Upper lobe of left lung (tissue), 6 donors: ENCODE measurements around the gene NEK10. TPM values are rescaled to one million over a fixed set of nuclear protein-coding genes. Genes with fewer than 3 reads are reported as not detected.

Experiments
- ATAC-seq, 2 donors: fragments of 200-7000 bp; cut with Tn5 transposase; one replicate each; pipeline ENCODE4 v1.9.1; 2022; ENCODE audit warnings: mild to moderate bottlenecking in 2 of 2, moderate library complexity in 2 of 2; ENCODE audit not compliant: low FRiP score in 2 of 2
- DNase-seq, 2 donors: peaks; one replicate each; pipeline ENCODE4 v3.0.0-alpha.2; 2019 to 2020
- H3K27ac ChIP-seq, 4 donors: fragments of 200-600 bp; sonication (generic); one replicate each; pipeline ENCODE4 v1.5.1; 2016 to 2019
- H3K27me3 ChIP-seq, 4 donors: fragments of 200-600 bp; sonication (generic); one replicate each; pipeline ENCODE4 v1.5.1; 2017 to 2019
- H3K36me3 ChIP-seq, 4 donors: fragments of 200-600 bp; sonication (generic); one replicate each; pipeline ENCODE4 v1.5.1; 2016 to 2019
- H3K4me1 ChIP-seq, 4 donors: fragments of 200-600 bp; sonication (generic); one replicate each; pipeline ENCODE4 v1.5.1; 2018 to 2019
- H3K4me3 ChIP-seq, 4 donors: fragments of 200-600 bp; sonication (generic); one replicate each; pipeline ENCODE4 v1.5.1; 2017 to 2019; ENCODE audit warnings: mild to moderate bottlenecking in 2 of 4, moderate library complexity in 1 of 4
- H3K9me3 ChIP-seq, 4 donors: fragments of 200-600 bp; sonication (generic); one replicate each; pipeline ENCODE4 v1.5.1; 2018 to 2019
- EP300 ChIP-seq, 4 donors: sonication (generic); formaldehyde crosslinking; IDR thresholded peaks; one replicate each; pipeline ENCODE4 v1.5.1; 2017; ENCODE audit warnings: antibody characterized with exemption in 4 of 4, control low read depth in 2 of 4
- POLR2A ChIP-seq, 4 donors: fragments of 450-650 bp; IDR thresholded peaks; one replicate each; pipeline ENCODE4 v1.5.1; 2016 to 2017; ENCODE audit warnings: antibody characterized with exemption in 4 of 4, mild to moderate bottlenecking in 2 of 4
- POLR2AphosphoS5 ChIP-seq, 2 donors: sonication (generic); formaldehyde crosslinking; IDR thresholded peaks; one replicate each; pipeline ENCODE4 v1.5.1; 2017; ENCODE audit warnings: antibody characterized with exemption in 2 of 2
- WGBS, 2 donors: methylation state at CpG; one replicate each; pipeline ENCODE4 v1.1.5; 2017 to 2018; 5-methylcytosine and 5-hydroxymethylcytosine counted together
- total RNA-seq, 6 donors: library from RNA; depleted of rRNA in 4 of 6; stranded (reverse); fragments of >200 nt in 4 of 6; gene quantifications; one replicate each; pipeline versions ENCODE4 v1.1.0 to v1.2.1, GENCODE V29; 2016 to 2021
- TF ChIP-seq, protein P1 (sequence below), 6 experiments: fragments of 450-650 bp in 4 of 6; fragments of 200-600 bp in 2 of 6; sonication (generic) in 2 of 6; IDR thresholded peaks; one replicate each; pipeline ENCODE4 v1.5.1; 2016 to 2019; ENCODE audit warnings: antibody characterized with exemption in 6 of 6
- donor health status: DM: no; HTN: no; CAD: no; lungs with moderate emphysema.
- donor health status: DM: no; HTN: yes; CAD: no; lungs with severe emphysema.

NEK10 gene
- total RNA-seq, 6 donors from 2014 or later, result 0.29 to 85.3 (median 12.1) TPM

DNA sequence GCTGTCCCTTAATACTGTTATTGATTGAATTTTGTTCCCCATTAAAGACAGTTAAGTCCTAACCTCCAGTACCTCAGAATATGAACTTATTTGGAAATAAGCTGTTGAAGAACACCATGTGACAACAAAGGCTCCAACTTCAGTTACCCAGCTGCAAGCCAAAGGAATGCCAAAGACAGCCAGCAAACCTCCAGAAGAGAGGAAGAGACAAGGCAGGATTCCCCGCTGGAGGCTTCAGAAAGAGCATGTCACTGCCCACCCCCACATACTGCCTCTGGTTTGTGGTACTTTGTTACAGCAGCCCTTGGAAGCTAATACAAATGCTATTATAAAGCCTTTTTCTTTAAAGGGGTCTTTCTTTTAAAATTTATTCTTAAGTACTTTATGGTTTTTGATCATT lies 18.4 kb upstream of the NEK10 start:
- DNase-seq, result no peak
- Histone ChIP-seq H3K36me3 (peaks cover 0 to 14% (median 2%) of the 10 kb centered on the region in 4 donors), H3K4me3 (no peak overlapping the region), H3K4me1 (no peaks in the 10 kb centered on the region), H3K9me3 (no peaks in the 10 kb centered on the region), H3K27ac (no peak overlapping the region), H3K27me3 (no peaks in the 10 kb centered on the region)
- 100% methylated on average over 1 of the region's 1 CpG for WGBS, 2 donors
- ATAC-seq, result no peak
- no peak for TF ChIP-seq EP300 (IDR thresholded peaks at IDR 0.05)
- TF ChIP-seq POLR2AphosphoS5 (IDR thresholded peaks at IDR 0.05), result no peak

DNA sequence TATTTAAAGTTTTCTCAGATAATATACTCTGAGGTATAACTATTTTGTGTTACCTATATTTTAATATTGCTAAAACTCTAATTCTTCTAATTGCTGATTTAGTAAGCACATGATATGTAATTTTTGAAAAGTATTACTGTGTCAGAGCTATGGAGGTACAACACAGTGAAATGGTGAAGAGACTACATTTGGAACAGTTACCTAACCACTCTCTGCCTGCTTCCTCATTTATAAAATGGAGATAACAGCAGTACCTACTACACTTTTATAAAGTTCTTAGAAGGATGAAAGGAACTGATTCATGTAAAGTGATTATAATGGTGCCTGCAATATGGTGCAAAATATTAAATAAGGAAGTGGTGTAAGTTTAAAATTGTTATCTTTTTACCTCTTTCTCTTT lies 16.3 kb upstream of the NEK10 start:
- DNase-seq, result no peak
- ATAC-seq, result no peak
- Histone ChIP-seq H3K9me3 (no peaks in the 10 kb centered on the region), H3K27ac (no peak overlapping the region), H3K4me3 (no peak overlapping the region), H3K27me3 (no peaks in the 10 kb centered on the region), H3K36me3 (peaks cover 0 to 21% (median 3%) of the 10 kb centered on the region in 4 donors), H3K4me1 (no peaks in the 10 kb centered on the region)
- TF ChIP-seq POLR2AphosphoS5 (IDR thresholded peaks at IDR 0.05) (no peak), POLR2A (IDR thresholded peaks at IDR 0.05) (no peak), EP300 (IDR thresholded peaks at IDR 0.05) (no peak)
- TF ChIP-seq, protein P1, sequence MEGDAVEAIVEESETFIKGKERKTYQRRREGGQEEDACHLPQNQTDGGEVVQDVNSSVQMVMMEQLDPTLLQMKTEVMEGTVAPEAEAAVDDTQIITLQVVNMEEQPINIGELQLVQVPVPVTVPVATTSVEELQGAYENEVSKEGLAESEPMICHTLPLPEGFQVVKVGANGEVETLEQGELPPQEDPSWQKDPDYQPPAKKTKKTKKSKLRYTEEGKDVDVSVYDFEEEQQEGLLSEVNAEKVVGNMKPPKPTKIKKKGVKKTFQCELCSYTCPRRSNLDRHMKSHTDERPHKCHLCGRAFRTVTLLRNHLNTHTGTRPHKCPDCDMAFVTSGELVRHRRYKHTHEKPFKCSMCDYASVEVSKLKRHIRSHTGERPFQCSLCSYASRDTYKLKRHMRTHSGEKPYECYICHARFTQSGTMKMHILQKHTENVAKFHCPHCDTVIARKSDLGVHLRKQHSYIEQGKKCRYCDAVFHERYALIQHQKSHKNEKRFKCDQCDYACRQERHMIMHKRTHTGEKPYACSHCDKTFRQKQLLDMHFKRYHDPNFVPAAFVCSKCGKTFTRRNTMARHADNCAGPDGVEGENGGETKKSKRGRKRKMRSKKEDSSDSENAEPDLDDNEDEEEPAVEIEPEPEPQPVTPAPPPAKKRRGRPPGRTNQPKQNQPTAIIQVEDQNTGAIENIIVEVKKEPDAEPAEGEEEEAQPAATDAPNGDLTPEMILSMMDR (IDR thresholded peaks at IDR 0.05), result no peak

DNA sequence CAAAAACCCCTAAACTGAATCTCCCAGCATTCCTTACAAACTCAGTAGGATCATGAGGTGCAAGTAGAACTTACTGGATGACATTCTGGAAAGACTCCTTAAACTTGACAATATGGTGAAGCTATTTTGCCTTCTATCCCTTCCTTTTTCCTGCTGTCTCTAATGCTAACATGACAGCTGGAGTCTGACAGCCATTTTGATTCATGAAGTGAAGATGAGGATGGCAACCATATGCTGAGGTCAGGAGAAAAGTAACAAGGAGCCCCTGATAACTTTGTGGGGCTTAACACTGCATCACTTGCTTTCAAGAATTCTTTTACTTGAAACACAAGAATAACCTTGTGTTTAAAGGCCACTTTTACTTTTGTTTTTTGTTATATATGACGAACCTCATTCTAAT lies 15.0 kb upstream of the NEK10 start:
- DNase-seq, result no peak
- Histone ChIP-seq H3K27ac (no peak overlapping the region), H3K27me3 (no peaks in the 10 kb centered on the region), H3K4me1 (no peaks in the 10 kb centered on the region), H3K4me3 (no peak overlapping the region), H3K36me3 (peaks cover 0 to 14% (median 3%) of the 10 kb centered on the region in 4 donors), H3K9me3 (no peaks in the 10 kb centered on the region)
- ATAC-seq, result no peak
- 91 to 96% methylated on average over 1 of the region's 1 CpG for WGBS, 2 donors
- no peak for TF ChIP-seq POLR2AphosphoS5 (IDR thresholded peaks at IDR 0.05)
- TF ChIP-seq EP300 (IDR thresholded peaks at IDR 0.05), result no peak
- no peak for TF ChIP-seq POLR2A (IDR thresholded peaks at IDR 0.05)
- TF ChIP-seq, protein P1 (IDR thresholded peaks at IDR 0.05), result no peak

DNA sequence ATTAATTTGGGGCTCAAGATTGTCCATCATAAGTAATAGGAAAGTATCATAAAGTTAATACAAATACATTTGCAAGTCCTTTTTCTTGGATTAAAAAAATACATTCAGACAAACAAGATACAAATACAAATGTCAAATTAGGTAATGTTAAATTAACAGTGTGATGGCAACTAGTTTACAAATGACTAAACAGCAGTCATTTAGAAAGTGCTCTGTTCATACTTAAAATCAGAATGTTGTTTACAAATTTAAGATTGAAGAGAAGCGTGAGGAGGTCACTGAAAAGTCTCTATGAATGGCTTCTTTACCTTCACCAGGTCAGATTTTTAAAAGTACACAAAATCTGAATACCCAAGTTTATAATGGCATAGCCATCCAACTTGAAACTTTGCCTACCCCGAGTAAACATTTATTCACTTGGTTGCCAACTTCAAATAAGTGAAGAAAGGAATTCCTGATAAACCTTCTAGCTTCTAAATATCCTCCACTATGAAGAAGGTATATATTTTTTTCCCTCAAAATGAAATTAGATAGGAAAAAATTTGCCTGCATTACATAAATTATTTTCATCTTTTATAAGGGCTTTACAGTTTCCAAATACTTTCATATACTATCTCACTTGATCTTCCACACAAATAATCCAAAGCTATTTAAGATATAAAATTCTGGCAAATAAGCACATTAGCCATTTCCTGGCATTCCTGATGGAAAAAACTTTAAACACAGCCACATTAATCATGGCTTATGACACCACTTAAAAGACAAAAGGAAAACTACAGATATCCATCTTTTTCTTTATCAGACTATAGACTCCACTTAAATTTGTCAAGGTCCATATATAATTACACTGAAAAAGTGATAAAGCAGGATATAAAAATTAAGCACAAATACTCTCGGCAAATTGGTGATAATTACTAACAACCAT lies 11.5 kb upstream of the NEK10 start:
- Histone ChIP-seq H3K27ac (no peak overlapping the region), H3K36me3 (peaks cover 0 to 17% (median 3%) of the 10 kb centered on the region in 4 donors), H3K4me3 (no peak overlapping the region), H3K9me3 (no peaks in the 10 kb centered on the region), H3K4me1 (no peaks in the 10 kb centered on the region), H3K27me3 (no peaks in the 10 kb centered on the region)
- DNase-seq (no peak), ATAC-seq (no peak)
- 70 to 72% methylated on average over 3 of the region's 3 CpGs for WGBS, 2 donors
- TF ChIP-seq POLR2A (IDR thresholded peaks at IDR 0.05), result no peak
- TF ChIP-seq POLR2AphosphoS5 (IDR thresholded peaks at IDR 0.05), result no peak
- TF ChIP-seq EP300 (IDR thresholded peaks at IDR 0.05), result no peak
- TF ChIP-seq, protein P1 (IDR thresholded peaks at IDR 0.05), result no peak

DNA sequence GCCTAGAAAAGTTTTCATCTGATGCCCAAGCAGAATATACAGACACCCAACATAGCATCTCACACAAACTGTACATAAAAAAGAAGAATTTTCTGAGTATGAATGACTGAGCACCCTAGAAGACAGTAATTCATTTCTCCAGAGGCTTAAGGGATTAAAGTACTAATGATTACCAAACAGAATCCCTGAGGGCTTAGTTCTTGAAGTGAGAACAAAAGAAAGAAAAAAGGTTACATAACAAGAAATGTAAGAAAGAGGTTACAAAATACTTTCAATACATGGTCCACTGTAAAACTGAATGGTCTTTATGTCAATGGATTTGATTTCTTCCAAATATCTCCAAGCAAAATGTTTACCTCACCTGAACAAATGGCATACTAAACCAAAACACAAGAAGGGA lies 9.1 kb upstream of the NEK10 start:
- TF ChIP-seq POLR2AphosphoS5 (IDR thresholded peaks at IDR 0.05) (no peak), POLR2A (IDR thresholded peaks at IDR 0.05) (no peak), EP300 (IDR thresholded peaks at IDR 0.05) (no peak)
- TF ChIP-seq, protein P1 (IDR thresholded peaks at IDR 0.05), result no peak
- Histone ChIP-seq H3K4me1 (no peaks in the 10 kb centered on the region), H3K4me3 (no peak overlapping the region), H3K27me3 (no peaks in the 10 kb centered on the region), H3K27ac (no peak overlapping the region), H3K36me3 (peaks cover 0 to 10% (median 3%) of the 10 kb centered on the region in 4 donors), H3K9me3 (no peaks in the 10 kb centered on the region)
- ATAC-seq (no peak), DNase-seq (no peak)
